Stimulated activated CD8-positive, alpha-beta memory T cell treated with anti-CD3 and anti-CD28 coated beads, Interleukin-7, amount 100 ng/mL, for 24 hours (primary cell): ENCODE measurements around the gene ELFN1.

Source experiments
- DNase-seq: peaks from one replicate; pipeline ENCODE4 v3.0.0-alpha.2; 2020; ENCODE audit warnings: low read depth

The ELFN1 gene

GRCh38 chr7:1694611-1695511 is 24.8 kb downstream of the ELFN1 start:
- DNase-seq: no peak

- DNase-seq: no peak
Measured at GRCh38 chr7:1695800-1696454, 25.9 kb downstream of the ELFN1 start.

GRCh38 chr7:1696671-1697498 is 26.8 kb downstream of the ELFN1 start:
- no peak for DNase-seq

- DNase-seq: no peak
Measured at GRCh38 chr7:1697499-1698125, 27.5 kb downstream of the ELFN1 start.

GRCh38 chr7:1698201-1698600 is 28.1 kb downstream of the ELFN1 start:
- no peak for DNase-seq

- no peak for DNase-seq
Measured at GRCh38 chr7:1698951-1699350, 28.9 kb downstream of the ELFN1 start.

- DNase-seq: no peak
Measured at GRCh38 chr7:1700086-1700485, 30.0 kb downstream of the ELFN1 start.

- no peak for DNase-seq
Measured at GRCh38 chr7:1700536-1701333, 30.7 kb downstream of the ELFN1 start.

GRCh38 chr7:1702652-1703051 is 32.6 kb downstream of the ELFN1 start:
- no peak for DNase-seq

- DNase-seq: no peak
Measured at GRCh38 chr7:1703441-1703840, 33.4 kb downstream of the ELFN1 start.

- DNase-seq: no peak
Measured at GRCh38 chr7:1703871-1704810, 34.1 kb downstream of the ELFN1 start.

- DNase-seq: no peak
Measured at GRCh38 chr7:1704811-1705738, 35.0 kb downstream of the ELFN1 start.

- DNase-seq: no peak
Measured at GRCh38 chr7:1705856-1706255, 35.8 kb downstream of the ELFN1 start.

GRCh38 chr7:1706381-1706720 is 36.3 kb downstream of the ELFN1 start:
- no peak for DNase-seq

- DNase-seq: no peak
Measured at GRCh38 chr7:1706721-1707613, 36.9 kb downstream of the ELFN1 start.

- DNase-seq: no peak
Measured at GRCh38 chr7:1707756-1708595, 37.9 kb downstream of the ELFN1 start.

- DNase-seq: no peak
Measured at GRCh38 chr7:1708596-1709251, 38.6 kb downstream of the ELFN1 start.
